ENCODE measurements around the gene KLRF2. TPM values are rescaled to one million over a fixed set of nuclear protein-coding genes. Genes with fewer than 3 reads are reported as not detected.

The KLRF2 gene
- polyA plus RNA-seq, 1 donor = not detected

DNA sequence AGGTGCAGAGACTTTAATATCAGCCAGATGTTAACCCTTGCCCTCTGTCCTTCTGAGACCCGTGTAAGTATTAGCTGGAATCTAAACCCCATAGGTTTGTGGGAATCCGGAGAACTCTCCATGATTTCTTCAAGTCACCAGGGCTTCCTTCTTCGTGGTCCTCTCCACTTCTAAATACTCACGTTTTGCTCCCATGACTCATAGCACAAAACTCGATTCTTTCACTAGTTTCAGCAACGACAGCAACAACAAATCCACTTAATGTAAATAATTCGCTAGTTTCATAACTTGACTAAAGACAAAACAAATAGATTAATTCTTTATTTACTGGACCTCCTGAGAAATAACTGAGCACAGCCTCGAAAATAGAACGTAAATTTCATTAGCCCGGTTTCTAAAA lies 55.3 kb downstream of the KLRF2 start:
- DNase-seq (ENCODE audit: low read depth) = no peak

DNA sequence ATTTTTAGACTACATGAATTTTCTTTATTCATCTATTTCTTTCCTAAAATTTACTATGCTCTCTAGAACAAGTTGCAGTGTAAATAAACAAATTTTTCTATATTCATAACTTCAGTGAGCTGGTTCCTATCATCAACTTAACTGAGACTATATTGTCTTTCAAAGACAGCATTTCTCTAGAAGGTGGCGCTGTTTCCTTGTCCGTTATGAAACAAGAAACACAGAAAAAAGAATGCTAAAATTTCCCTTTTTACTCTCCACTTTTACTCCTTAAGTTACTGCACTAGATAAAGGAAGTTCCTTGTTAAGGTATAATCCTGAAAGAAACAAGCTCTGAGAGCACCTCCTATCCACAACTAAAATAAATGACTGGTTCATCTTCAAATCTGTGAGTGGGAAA lies 59.1 kb downstream of the KLRF2 start:
- DNase-seq (ENCODE audit: low read depth) = no peak

DNA sequence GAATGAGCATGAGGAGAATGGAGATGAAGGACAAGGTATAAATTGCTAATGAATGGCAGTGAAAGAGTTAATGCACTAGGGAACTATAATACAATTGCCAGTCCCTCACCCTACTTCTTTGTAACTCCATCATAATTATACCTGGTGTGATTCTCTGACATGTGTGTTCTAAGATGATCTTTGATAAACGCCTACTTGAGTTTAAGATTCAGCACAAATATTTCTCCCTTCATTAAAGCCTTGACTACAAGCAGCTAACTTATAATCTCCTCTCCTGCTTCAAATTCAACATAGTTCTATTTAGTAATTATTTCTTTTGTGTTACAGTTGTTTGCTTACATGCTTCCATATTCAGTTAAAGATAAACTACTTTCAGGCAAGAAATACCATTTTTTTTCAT lies 60.5 kb downstream of the KLRF2 start:
- DNase-seq (ENCODE audit: low read depth) = no peak

DNA sequence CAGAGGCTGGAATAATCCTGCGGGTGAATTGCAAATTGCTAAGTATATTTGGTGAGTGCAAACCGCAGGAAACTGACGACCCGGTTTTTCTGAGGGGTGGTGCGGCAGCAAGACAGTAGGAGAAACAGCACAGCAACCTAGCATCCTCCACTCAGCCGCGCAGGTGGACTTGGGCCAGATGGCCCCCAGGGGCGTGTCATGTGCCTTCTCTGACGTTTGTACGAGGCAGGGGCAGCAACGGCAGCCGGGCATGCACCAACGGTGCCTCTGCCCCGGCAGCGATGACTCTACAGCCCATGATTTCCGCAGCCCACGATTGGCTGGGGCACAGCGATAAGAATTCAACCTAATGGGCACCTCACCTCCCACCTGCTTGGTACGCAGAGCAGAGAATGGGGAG lies 62.0 kb downstream of the KLRF2 start:
- no peak for DNase-seq (ENCODE audit: low read depth)

DNA sequence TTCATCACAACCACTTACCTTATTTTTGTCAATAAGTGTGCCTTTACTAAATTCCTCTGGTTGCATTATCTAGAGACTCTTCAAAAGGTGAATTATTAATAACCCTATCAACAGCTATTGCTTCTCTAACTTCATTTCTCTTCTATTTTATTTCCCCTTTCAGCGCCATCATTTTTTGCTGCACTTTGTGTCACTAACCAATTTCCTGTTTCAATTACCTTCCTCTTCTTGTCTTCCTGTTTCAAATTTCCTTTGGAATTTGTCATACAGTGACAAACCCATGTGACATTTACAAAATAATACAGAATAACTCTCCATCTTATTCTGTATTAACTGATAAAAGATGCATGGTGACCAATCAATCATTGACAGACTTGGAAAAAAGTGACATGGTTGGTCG lies 63.1 kb downstream of the KLRF2 start:
- DNase-seq (ENCODE audit: low read depth) = no peak

Other genes with a start within 250 kb of the KLRF2 start
- 11.7 TPM for gene CLEC2D, start 211.8 kb upstream of the KLRF2 start, polyA plus RNA-seq (ENCODE audit: insufficient read length)
- gene CLECL1, start 148.4 kb upstream of the KLRF2 start, polyA plus RNA-seq (ENCODE audit: insufficient read length) = 0.32 TPM
- 0.61 TPM for gene CD69, start 120.6 kb upstream of the KLRF2 start, polyA plus RNA-seq (ENCODE audit: insufficient read length)
- 0.13 TPM for gene KLRF1, start 54.0 kb upstream of the KLRF2 start, polyA plus RNA-seq (ENCODE audit: insufficient read length)
- gene CLEC2B, start 12.1 kb upstream of the KLRF2 start, polyA plus RNA-seq (ENCODE audit: insufficient read length) = 1.9 TPM
- not detected for gene CLEC2A, start 50.9 kb downstream of the KLRF2 start, polyA plus RNA-seq (ENCODE audit: insufficient read length)
- gene CLEC12A, start 89.9 kb downstream of the KLRF2 start, polyA plus RNA-seq (ENCODE audit: insufficient read length) = 0.22 TPM
- gene CLEC1B, start 117.6 kb downstream of the KLRF2 start, polyA plus RNA-seq (ENCODE audit: insufficient read length) = 0.19 TPM
- 0.18 TPM for gene CLEC12B, start 129.1 kb downstream of the KLRF2 start, polyA plus RNA-seq (ENCODE audit: insufficient read length)
- 0.37 TPM for gene CLEC9A, start 149.2 kb downstream of the KLRF2 start, polyA plus RNA-seq (ENCODE audit: insufficient read length)
- gene CLEC1A, start 217.5 kb downstream of the KLRF2 start, polyA plus RNA-seq (ENCODE audit: insufficient read length) = 2.9 TPM
- gene CLEC7A, start 248.7 kb downstream of the KLRF2 start, polyA plus RNA-seq (ENCODE audit: insufficient read length) = 1.5 TPM

Data from forelimb muscle (tissue), 1 donor.